ENCODE data around the gene SLC38A3.

The SLC38A3 gene

DNA sequence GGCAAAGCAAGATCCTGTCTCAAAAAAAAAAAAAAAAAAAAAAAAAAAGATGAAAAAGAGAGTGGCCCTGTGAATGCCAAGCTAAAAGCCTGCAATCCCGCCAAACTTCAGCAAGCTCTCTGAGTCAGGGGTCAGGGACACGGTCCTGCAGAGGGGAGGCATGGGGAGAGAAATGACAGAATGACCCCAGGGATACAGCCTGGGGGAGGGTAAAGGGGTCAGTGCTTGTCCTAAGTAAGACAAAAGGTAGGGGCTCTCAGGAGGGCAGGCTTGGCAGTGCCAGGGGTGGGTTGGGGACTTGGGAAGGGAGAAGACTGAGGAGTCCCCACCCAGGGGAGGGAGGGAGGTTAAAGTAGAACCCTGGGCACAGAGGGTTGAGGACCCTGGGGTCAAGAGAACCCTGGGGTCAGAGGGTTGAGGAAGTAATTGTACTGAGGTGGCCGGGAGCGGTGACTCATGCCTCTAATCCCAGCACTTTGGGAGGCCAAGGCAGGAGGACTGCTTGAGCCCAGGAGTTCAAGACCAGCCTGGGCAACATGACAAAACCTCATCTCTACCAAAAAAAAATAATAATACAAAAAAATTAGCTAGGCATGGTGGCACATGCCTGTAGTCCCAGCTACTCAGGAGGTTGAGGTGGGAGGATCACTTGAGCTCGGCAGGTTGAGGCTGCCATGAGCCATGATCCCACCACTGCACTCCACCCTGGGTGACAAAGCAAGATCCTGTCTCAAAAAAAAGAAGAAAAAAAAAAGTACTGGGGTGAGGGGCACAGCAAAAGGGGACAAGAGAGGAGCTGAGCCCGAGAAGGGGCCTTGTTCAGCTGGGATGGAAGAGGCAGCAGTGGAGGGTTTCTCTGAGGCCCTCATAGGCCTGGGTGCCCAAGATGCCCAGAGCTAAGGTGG lies 58.7 kb downstream of the SLC38A3 start:
- no peak for DNase-seq (ENCODE audit: low spot score)
- in situ Hi-C loops (cut with MboI; ENCODE audit: low sequenced_read_pairs, unreplicated experiment): no loop called here
- TF ChIP-seq, protein P1, sequence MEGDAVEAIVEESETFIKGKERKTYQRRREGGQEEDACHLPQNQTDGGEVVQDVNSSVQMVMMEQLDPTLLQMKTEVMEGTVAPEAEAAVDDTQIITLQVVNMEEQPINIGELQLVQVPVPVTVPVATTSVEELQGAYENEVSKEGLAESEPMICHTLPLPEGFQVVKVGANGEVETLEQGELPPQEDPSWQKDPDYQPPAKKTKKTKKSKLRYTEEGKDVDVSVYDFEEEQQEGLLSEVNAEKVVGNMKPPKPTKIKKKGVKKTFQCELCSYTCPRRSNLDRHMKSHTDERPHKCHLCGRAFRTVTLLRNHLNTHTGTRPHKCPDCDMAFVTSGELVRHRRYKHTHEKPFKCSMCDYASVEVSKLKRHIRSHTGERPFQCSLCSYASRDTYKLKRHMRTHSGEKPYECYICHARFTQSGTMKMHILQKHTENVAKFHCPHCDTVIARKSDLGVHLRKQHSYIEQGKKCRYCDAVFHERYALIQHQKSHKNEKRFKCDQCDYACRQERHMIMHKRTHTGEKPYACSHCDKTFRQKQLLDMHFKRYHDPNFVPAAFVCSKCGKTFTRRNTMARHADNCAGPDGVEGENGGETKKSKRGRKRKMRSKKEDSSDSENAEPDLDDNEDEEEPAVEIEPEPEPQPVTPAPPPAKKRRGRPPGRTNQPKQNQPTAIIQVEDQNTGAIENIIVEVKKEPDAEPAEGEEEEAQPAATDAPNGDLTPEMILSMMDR (IDR thresholded peaks at IDR 0.05; ENCODE audit: borderline replicate concordance, control extremely low read depth, extremely low read depth, insufficient read depth, missing control alignments): no peak

DNA sequence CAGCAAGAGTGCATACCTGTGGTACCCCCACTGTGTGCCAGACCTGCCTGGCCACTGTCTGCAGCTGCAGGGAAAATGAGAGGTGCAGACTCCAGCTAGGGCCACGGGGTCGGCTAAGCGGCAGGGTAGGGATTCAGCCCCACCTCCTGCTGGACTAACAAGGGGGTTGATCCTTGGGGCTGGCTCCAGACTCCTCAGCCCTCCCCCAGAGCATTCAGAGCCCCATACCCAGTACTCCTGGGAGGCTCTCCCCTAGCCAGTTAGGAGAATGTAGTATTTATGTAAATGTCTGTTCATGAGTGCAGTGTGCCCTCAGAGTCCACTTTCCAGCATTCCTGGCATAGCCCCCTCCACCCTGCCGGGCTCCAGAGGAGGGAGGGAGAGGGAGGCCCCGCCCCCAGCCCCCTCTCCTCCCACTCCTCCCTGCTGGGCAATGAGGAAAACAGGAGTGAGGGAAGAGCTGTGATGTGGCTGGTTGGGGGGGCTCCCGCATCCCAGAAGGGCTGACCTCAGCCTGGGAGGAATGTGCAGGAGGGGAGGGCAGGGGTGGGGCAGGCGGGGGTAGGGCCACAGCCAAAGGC lies 59.4 kb downstream of the SLC38A3 start:
- in situ Hi-C loops (cut with MboI; ENCODE audit: low sequenced_read_pairs, unreplicated experiment): no loop called here

GRCh38 chr3:50264964-50265485 lies 60.0 kb downstream of the SLC38A3 start:
- DNase-seq (ENCODE audit: low spot score): no peak
- in situ Hi-C loops (cut with MboI; ENCODE audit: low sequenced_read_pairs, unreplicated experiment): no loop called here
- TF ChIP-seq, protein P1 (IDR thresholded peaks at IDR 0.05; ENCODE audit: borderline replicate concordance, control extremely low read depth, extremely low read depth, insufficient read depth, missing control alignments): no peak

More for the DNA sequence above, 59.4 kb downstream of the SLC38A3 start:
- TF ChIP-seq, protein P1 (IDR thresholded peaks at IDR 0.05; ENCODE audit: borderline replicate concordance, control extremely low read depth, extremely low read depth, insufficient read depth, missing control alignments): no peak
- no peak for DNase-seq (ENCODE audit: low spot score)

DNA sequence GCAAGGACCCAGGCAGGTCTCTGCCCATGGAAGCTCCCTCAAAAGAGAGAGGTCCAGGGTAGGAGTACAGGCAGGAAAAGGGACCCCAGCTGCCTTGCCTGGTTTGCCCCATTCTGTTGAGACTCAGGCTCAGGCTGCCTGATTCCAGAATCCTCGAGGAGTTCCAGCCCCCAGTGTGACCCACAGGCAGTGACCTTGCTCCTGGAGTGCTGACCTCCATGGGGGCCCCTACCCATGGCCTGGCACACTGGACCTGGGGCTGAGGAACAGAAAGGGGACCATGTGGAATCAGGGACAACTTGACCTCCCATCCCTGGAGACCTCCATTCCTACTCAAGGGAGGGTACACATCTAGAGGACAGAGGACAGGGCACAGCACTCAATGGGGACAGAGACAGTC lies 60.5 kb downstream of the SLC38A3 start:
- no peak for DNase-seq (ENCODE audit: low spot score)
- in situ Hi-C loops (cut with MboI; ENCODE audit: low sequenced_read_pairs, unreplicated experiment): no loop called here
- TF ChIP-seq, protein P1 (IDR thresholded peaks at IDR 0.05; ENCODE audit: borderline replicate concordance, control extremely low read depth, extremely low read depth, insufficient read depth, missing control alignments): no peak

- DNase-seq (ENCODE audit: low spot score): no peak
- in situ Hi-C loops (cut with MboI; ENCODE audit: low sequenced_read_pairs, unreplicated experiment): no loop called here
- TF ChIP-seq, protein P1 (IDR thresholded peaks at IDR 0.05; ENCODE audit: borderline replicate concordance, control extremely low read depth, extremely low read depth, insufficient read depth, missing control alignments): no peak
These were observed 60.9 kb downstream of the SLC38A3 start for GRCh38 chr3:50266017-50266416.

DNA sequence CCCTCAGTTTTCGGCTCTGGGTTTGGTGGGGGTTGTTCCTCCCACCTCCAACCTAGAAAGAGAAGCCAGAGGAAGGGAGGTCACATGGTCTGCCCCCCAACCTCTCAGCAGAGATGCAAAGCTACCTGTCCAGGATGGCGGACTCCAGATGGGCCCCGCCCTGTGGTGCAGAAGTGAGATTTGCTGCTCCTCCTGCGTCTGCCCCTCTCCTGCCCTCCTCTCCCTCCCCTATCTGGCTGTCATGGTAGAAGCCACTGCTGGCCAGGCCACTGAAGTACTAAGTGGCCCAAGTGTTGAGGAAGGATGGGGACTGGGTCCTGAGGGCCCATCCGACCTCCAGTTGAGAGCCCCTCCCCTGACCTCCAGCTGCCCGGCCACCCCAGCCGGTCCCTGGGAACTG lies 61.8 kb downstream of the SLC38A3 start:
- in situ Hi-C loops (cut with MboI; ENCODE audit: low sequenced_read_pairs, unreplicated experiment): no loop called here
- DNase-seq (ENCODE audit: low spot score): no peak
- TF ChIP-seq, protein P1 (IDR thresholded peaks at IDR 0.05; ENCODE audit: borderline replicate concordance, control extremely low read depth, extremely low read depth, insufficient read depth, missing control alignments): no peak
